Fibroblast of lung (primary cell): ENCODE data around the gene LHCGR. TPM values are rescaled to one million over a fixed set of nuclear protein-coding genes. Genes with fewer than 3 reads are reported as not detected.

Experiments
- DNase-seq, 2 donors: peaks; one replicate each; pipeline versions ENCODE4 v3.0.0 to v3.0.0-alpha.2; 2010; ENCODE audit warnings: low read depth in 2 of 2
- H2AFZ ChIP-seq: 2 replicates; pipeline ENCODE4 v1.5.1; 2012; ENCODE audit warnings: low read length, control low read depth, inconsistent platforms
- H3K27ac ChIP-seq: 2 replicates; pipeline ENCODE4 v1.5.1; 2011; ENCODE audit warnings: low read length, control low read depth; ENCODE audit not compliant: insufficient read depth
- H3K27me3 ChIP-seq: 2 replicates; pipeline ENCODE4 v1.5.1; 2011; ENCODE audit warnings: mild to moderate bottlenecking, low read length; ENCODE audit not compliant: control insufficient read depth, insufficient read depth
- H3K36me3 ChIP-seq: 2 replicates; pipeline ENCODE4 v1.5.1; 2011; ENCODE audit warnings: low read length; ENCODE audit not compliant: control insufficient read depth, insufficient read depth
- H3K4me1 ChIP-seq: 2 replicates; pipeline ENCODE4 v1.5.1; 2011; ENCODE audit warnings: low read length; ENCODE audit not compliant: control insufficient read depth, insufficient read depth; ENCODE audit errors: extremely low read depth
- H3K4me2 ChIP-seq: 2 replicates; pipeline ENCODE4 v1.5.1; 2011; ENCODE audit warnings: low read length, control low read depth; ENCODE audit not compliant: insufficient read depth; ENCODE audit errors: extremely low read depth
- H3K4me3 ChIP-seq, 4 experiments: fragments of 200-600 bp in 1 of 4; sonication (generic) in 1 of 4; replicated peaks in 1 of 4; 2 replicates each; pipeline ENCODE4 v1.5.1; 2011 to 2016; ENCODE audit warnings: low read length in 4 of 4, low read depth in 3 of 4, mild to moderate bottlenecking in 3 of 4, control low read depth in 2 of 4, inconsistent platforms in 1 of 4, mixed read lengths in 1 of 4; ENCODE audit not compliant: insufficient read depth in 1 of 4; ENCODE audit errors: control extremely low read depth in 1 of 4
- H3K79me2 ChIP-seq: 2 replicates; pipeline ENCODE4 v1.5.1; 2012; ENCODE audit warnings: mild to moderate bottlenecking, low read length, inconsistent platforms; ENCODE audit not compliant: control insufficient read depth, insufficient read depth
- H3K9ac ChIP-seq: 2 replicates; pipeline ENCODE4 v1.5.1; 2011; ENCODE audit warnings: mild to moderate bottlenecking, low read length, control low read depth; ENCODE audit not compliant: insufficient read depth
- H3K9me3 ChIP-seq: 2 replicates; pipeline ENCODE4 v1.5.1; 2012; ENCODE audit warnings: low read depth, low read length; ENCODE audit not compliant: control insufficient read depth, insufficient read depth
- H4K20me1 ChIP-seq: 2 replicates; pipeline ENCODE4 v1.5.1; 2011; ENCODE audit warnings: low read length; ENCODE audit not compliant: control insufficient read depth, insufficient read depth; ENCODE audit errors: extremely low read depth
- EZH2 ChIP-seq: IDR thresholded peaks from 2 replicates; pipeline ENCODE4 v1.5.1; 2012; ENCODE audit warnings: low read length, control low read depth, mild to moderate bottlenecking; ENCODE audit errors: missing control alignments
- polyA plus RNA-seq, 2 donors: library from polyadenylated mRNA; depleted of rRNA in 1 of 2; stranded (reverse) in 1 of 2; unstranded in 1 of 2; fragments of >200 nt; gene quantifications; 2 replicates each; pipeline ENCODE4 v1.2.1, GENCODE V29; 2011 to 2012; ENCODE audit warnings: missing spikeins in 1 of 2
- total RNA-seq: library from RNA; depleted of rRNA; stranded (reverse); fragments of >200 nt; gene quantifications from 2 replicates; pipeline ENCODE4 v1.2.1, GENCODE V29; 2014
- TF ChIP-seq, protein P1 (sequence below), 2 donors: IDR thresholded peaks in 1 of 2; conservative IDR thresholded peaks in 1 of 2; 1 replicate in 1 of 2; 2 replicates in 1 of 2; pipeline ENCODE4 v1.5.1; 2011 to 2012; ENCODE audit warnings: low read length in 2 of 2, control low read depth in 1 of 2, inconsistent platforms in 1 of 2, low read depth in 1 of 2, mild to moderate bottlenecking in 1 of 2

The LHCGR gene
- total and polyA plus RNA-seq, 2 donors (not counting 1 experiment from before 2014, with no cell fraction given) = 0.12 TPM; not detected in 1

DNA sequence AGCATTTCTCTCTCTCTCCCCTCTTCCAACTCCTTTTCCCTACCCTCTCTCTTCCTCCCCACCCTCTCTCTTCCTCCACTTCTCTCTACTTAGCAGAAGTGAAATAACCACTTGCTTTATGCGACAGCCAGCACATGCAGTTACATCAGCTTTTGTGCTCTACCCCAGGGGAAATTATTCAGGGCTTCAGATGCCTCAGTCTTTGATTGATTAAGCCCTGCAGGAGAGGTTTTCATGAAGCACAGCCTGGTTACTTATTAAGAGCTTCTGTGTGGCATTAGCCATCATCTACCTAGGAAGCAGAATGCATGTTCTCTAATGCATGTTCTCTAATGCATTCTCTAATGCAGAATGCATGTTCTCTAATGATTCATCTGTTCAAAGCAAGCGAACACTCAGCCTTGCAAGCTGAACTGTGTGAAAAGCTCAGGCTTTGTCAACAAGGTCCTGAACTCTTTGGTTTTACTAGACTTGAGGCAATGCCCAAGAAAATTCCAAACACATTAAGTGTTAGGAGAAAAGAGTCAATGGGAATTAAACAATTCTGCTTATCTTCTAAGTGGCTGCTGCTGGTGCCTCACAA lies 56.1 kb downstream of the LHCGR start:
- TF ChIP-seq EZH2 = no peak
- TF ChIP-seq, protein P1, sequence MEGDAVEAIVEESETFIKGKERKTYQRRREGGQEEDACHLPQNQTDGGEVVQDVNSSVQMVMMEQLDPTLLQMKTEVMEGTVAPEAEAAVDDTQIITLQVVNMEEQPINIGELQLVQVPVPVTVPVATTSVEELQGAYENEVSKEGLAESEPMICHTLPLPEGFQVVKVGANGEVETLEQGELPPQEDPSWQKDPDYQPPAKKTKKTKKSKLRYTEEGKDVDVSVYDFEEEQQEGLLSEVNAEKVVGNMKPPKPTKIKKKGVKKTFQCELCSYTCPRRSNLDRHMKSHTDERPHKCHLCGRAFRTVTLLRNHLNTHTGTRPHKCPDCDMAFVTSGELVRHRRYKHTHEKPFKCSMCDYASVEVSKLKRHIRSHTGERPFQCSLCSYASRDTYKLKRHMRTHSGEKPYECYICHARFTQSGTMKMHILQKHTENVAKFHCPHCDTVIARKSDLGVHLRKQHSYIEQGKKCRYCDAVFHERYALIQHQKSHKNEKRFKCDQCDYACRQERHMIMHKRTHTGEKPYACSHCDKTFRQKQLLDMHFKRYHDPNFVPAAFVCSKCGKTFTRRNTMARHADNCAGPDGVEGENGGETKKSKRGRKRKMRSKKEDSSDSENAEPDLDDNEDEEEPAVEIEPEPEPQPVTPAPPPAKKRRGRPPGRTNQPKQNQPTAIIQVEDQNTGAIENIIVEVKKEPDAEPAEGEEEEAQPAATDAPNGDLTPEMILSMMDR (conservative IDR thresholded peaks at IDR 0.05 in 1 of 2, IDR thresholded peaks at IDR 0.05 in 1 of 2; ENCODE audit: low read depth in 1 of 2, low read length in 2 of 2) = no peak
- Histone ChIP-seq H3K27ac (no peak overlapping the region), H3K36me3 (no peaks in the 10 kb centered on the region), H3K9me3 (no peaks in the 10 kb centered on the region), H3K4me2 (no peak overlapping the region), H2AFZ (no peak overlapping the region), H3K9ac (no peak overlapping the region), H4K20me1 (no peaks in the 10 kb centered on the region), H3K4me1 (peaks cover 2% of the 10 kb centered on the region), H3K4me3 (no peak overlapping the region), H3K79me2 (no peaks in the 10 kb centered on the region), H3K27me3 (no peaks in the 10 kb centered on the region)
- peak; percentile 17 to 97 for DNase-seq

DNA sequence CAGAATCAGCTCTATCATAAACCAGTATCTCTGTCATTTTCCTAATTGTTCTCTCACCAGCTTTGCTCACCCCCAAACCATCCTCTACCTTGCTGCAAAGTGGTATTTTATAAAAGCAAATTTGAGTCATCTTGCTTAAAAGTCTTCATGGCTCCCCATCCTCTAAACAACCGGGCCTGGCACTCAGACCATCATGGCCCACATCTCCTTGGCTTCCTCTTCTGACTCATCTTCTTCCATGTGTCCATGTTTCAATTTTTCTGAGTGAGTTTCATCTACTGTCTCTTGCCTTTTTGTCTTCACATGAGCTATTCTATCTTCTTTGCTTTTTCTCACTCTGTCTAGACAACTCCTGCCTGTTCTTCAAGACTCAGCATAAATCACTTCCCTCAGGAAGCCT lies 58.6 kb downstream of the LHCGR start:
- H3K27me3 ChIP-seq = no peaks in the 10 kb centered on the region
- no peaks in the 10 kb centered on the region for H3K9me3 ChIP-seq
- DNase-seq = no peak
- no peak overlapping the region for H2AFZ ChIP-seq
- H3K4me1 ChIP-seq = peaks cover 7% of the 10 kb centered on the region
- H3K9ac ChIP-seq = no peak overlapping the region
- H3K4me3 ChIP-seq = no peak overlapping the region
- TF ChIP-seq, protein P1 (conservative IDR thresholded peaks at IDR 0.05 in 1 of 2, IDR thresholded peaks at IDR 0.05 in 1 of 2; ENCODE audit: low read depth in 1 of 2, low read length in 2 of 2) = no peak
- no peak for TF ChIP-seq EZH2
- H3K36me3 ChIP-seq = no peaks in the 10 kb centered on the region
- H4K20me1 ChIP-seq = no peaks in the 10 kb centered on the region
- H3K27ac ChIP-seq = no peak overlapping the region
- no peak overlapping the region for H3K4me2 ChIP-seq
- no peaks in the 10 kb centered on the region for H3K79me2 ChIP-seq

DNA sequence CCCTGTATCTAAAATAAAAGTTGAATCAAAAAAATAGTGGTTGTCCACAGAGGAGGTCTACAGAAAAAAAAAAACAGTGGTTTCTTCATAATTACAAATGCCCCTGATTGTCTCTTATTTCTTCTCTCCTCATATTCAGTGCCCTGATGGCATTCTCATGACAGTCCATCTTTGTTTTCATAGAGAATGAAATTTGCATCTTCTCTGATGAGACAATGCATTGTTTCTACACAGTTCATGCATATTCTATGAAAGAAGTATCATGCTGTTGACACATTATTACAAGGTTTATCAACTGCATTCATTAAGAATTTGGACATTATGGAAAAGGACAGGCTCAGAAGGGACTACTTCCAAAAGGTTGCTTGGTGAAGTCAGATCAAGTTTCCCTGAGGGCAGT lies 59.5 kb downstream of the LHCGR start:
- Histone ChIP-seq H2AFZ (no peak overlapping the region), H3K4me2 (no peak overlapping the region), H3K4me3 (no peak overlapping the region), H3K9me3 (no peaks in the 10 kb centered on the region), H3K4me1 (peaks cover 7% of the 10 kb centered on the region), H3K79me2 (no peaks in the 10 kb centered on the region), H3K9ac (no peak overlapping the region), H3K27ac (no peak overlapping the region), H3K27me3 (no peaks in the 10 kb centered on the region), H4K20me1 (no peaks in the 10 kb centered on the region), H3K36me3 (no peaks in the 10 kb centered on the region)
- TF ChIP-seq, protein P1 (conservative IDR thresholded peaks at IDR 0.05 in 1 of 2, IDR thresholded peaks at IDR 0.05 in 1 of 2; ENCODE audit: low read depth in 1 of 2, low read length in 2 of 2) = no peak
- TF ChIP-seq EZH2 = no peak
- DNase-seq = no peak
